Activated CD4-positive, CD25-positive, alpha-beta regulatory T cell treated with anti-CD3 and anti-CD28 coated beads, Interleukin-2, amount 50 U/mL, for 16 hours (primary cell): ENCODE results near the gene AUTS2.
"Not testable (repeated sequence)": the region's sequence is repeated elsewhere in the genome, so short reads cannot be mapped to it uniquely, and the experiment has no call there.

Experiments
- DNase-seq: peaks from one replicate; pipeline ENCODE4 v3.0.0-alpha.2; 2020; ENCODE audit warnings: low read depth, low spot score

The AUTS2 gene

GRCh38 chr7:70647801-70648498, 1049.7 kb downstream of the AUTS2 start:
- DNase-seq, result peak; percentile 26

GRCh38 chr7:70648499-70648861, 1050.2 kb downstream of the AUTS2 start:
- DNase-seq, result not testable (repeated sequence)

GRCh38 chr7:70649323-70649722, 1051.0 kb downstream of the AUTS2 start:
- DNase-seq, result no peak

- DNase-seq, result no peak
These were observed 1055.9 kb downstream of the AUTS2 start for GRCh38 chr7:70654146-70654545.

- no peak for DNase-seq
These were observed 1056.7 kb downstream of the AUTS2 start for GRCh38 chr7:70654979-70655378.

- no peak for DNase-seq
These were observed 1057.4 kb downstream of the AUTS2 start for GRCh38 chr7:70655694-70656093.

- DNase-seq, result no peak
These were observed 1059.3 kb downstream of the AUTS2 start for GRCh38 chr7:70657571-70657970.

GRCh38 chr7:70657989-70658632, 1059.8 kb downstream of the AUTS2 start:
- no peak for DNase-seq

GRCh38 chr7:70659263-70659662, 1061.0 kb downstream of the AUTS2 start:
- no peak for DNase-seq

GRCh38 chr7:70660154-70660818, 1062.0 kb downstream of the AUTS2 start:
- DNase-seq, result no peak

GRCh38 chr7:70660819-70661191, 1062.5 kb downstream of the AUTS2 start:
- no peak for DNase-seq

- DNase-seq, result no peak
These were observed 1065.4 kb downstream of the AUTS2 start for GRCh38 chr7:70663680-70664079.

- DNase-seq, result no peak
These were observed 1067.7 kb downstream of the AUTS2 start for GRCh38 chr7:70665997-70666396.

- no peak for DNase-seq
These were observed 1069.1 kb downstream of the AUTS2 start for GRCh38 chr7:70667406-70667805.

GRCh38 chr7:70668606-70669358, 1070.5 kb downstream of the AUTS2 start:
- no peak for DNase-seq

- DNase-seq, result no peak
These were observed 1071.6 kb downstream of the AUTS2 start for GRCh38 chr7:70669854-70670253.

- no peak for DNase-seq
These were observed 1072.0 kb downstream of the AUTS2 start for GRCh38 chr7:70670288-70670687.

GRCh38 chr7:70673778-70674570, 1075.7 kb downstream of the AUTS2 start:
- DNase-seq, result no peak

GRCh38 chr7:70674571-70675010, 1076.3 kb downstream of the AUTS2 start:
- DNase-seq, result no peak

GRCh38 chr7:70676243-70676642, 1078.0 kb downstream of the AUTS2 start:
- DNase-seq, result no peak

GRCh38 chr7:70678621-70679251, 1080.5 kb downstream of the AUTS2 start:
- no peak for DNase-seq
